Epithelial cell of alveolus of lung (primary cell): Measurements from ENCODE around the gene OR6C4. TPM values are rescaled to one million over a fixed set of nuclear protein-coding genes. Genes with fewer than 3 reads are reported as not detected.

Source experiments
- total RNA-seq: library from RNA; depleted of rRNA; stranded (reverse); fragments of >200 nt; gene quantifications from 2 replicates; pipeline ENCODE4 v1.2.1, GENCODE V29; 2015

OR6C4 gene
- total RNA-seq, result not detected in 2 replicates

GRCh38 chr12:55549302-55549701 lies at the start of gene OR6C4:
Gene OR6C4 (plus strand): TSS chr12:55549602. CDS start chr12:55551227, 1,625 bp downstream.

GRCh38 chr12:55572168-55572567 lies 22.8 kb downstream of the OR6C4 start, which contains the start of gene OR2AP1:
Gene OR2AP1 (plus strand): TSS chr12:55572468. CDS start chr12:55574415, 1,947 bp downstream.

Other genes with a start within 250 kb of the OR6C4 start
- not detected in 2 replicates for gene OR6C1, start 235.3 kb upstream of the OR6C4 start, total RNA-seq
- gene OR6C3, start 218.9 kb upstream of the OR6C4 start, total RNA-seq, result not detected in 2 replicates
- gene OR6C75, start 186.6 kb upstream of the OR6C4 start, total RNA-seq, result not detected in 2 replicates
- gene OR6C65, start 149.1 kb upstream of the OR6C4 start, total RNA-seq, result not detected in 2 replicates
- not detected in 2 replicates for gene OR6C76, start 123.3 kb upstream of the OR6C4 start, total RNA-seq
- not detected in 2 replicates for gene OR6C2, start 105.5 kb upstream of the OR6C4 start, total RNA-seq
- not detected in 2 replicates for gene OR6C70, start 79.5 kb upstream of the OR6C4 start, total RNA-seq
- not detected in 2 replicates for gene OR6C68, start 57.2 kb upstream of the OR6C4 start, total RNA-seq
- gene OR2AP1, start 22.9 kb downstream of the OR6C4 start, total RNA-seq, result not detected in 2 replicates
- gene OR10P1, start 87.3 kb downstream of the OR6C4 start, total RNA-seq, result not detected in 2 replicates
- gene ITGA7, start 158.3 kb downstream of the OR6C4 start, total RNA-seq, result 1.0 and 5.3 TPM in 2 replicates
- 139 and 141 TPM in 2 replicates for gene BLOC1S1, start 166.4 kb downstream of the OR6C4 start, total RNA-seq
- 2.2 TPM in 1 of 2 replicates, not detected in the other for gene RDH5, start 170.8 kb downstream of the OR6C4 start, total RNA-seq
- 790 and 1,053 TPM in 2 replicates for gene CD63, start 179.4 kb downstream of the OR6C4 start, total RNA-seq
- 6.5 and 9.7 TPM in 2 replicates for gene GDF11, start 193.5 kb downstream of the OR6C4 start, total RNA-seq